Effector memory CD4-positive, alpha-beta T cell (primary cell): Measurements from ENCODE around the gene CDH13.

Experiments used
- DNase-seq, 3 donors: peaks; one replicate each; pipeline ENCODE4 v3.0.0-alpha.2; 2020
- H3K27ac ChIP-seq: 2 replicates; pipeline ENCODE4 v1.7.0; 2013; ENCODE audit warnings: mild to moderate bottlenecking, low read length, moderate library complexity; ENCODE audit not compliant: insufficient read depth, poor library complexity, severe bottlenecking
- H3K27me3 ChIP-seq: replicated peaks from 2 replicates; pipeline ENCODE4 v1.7.0; 2013; ENCODE audit warnings: mild to moderate bottlenecking, low read length; ENCODE audit not compliant: insufficient read depth, control insufficient read depth, poor library complexity, severe bottlenecking
- H3K36me3 ChIP-seq: 2 replicates; pipeline ENCODE4 v1.7.0; 2013; ENCODE audit warnings: mild to moderate bottlenecking, low read length, moderate library complexity; ENCODE audit not compliant: control insufficient read depth, insufficient read depth
- H3K4me1 ChIP-seq: 2 replicates; pipeline ENCODE4 v1.7.0; 2013; ENCODE audit warnings: low read length, mild to moderate bottlenecking; ENCODE audit not compliant: control insufficient read depth, insufficient read depth, poor library complexity, severe bottlenecking
- H3K4me3 ChIP-seq: 2 replicates; pipeline ENCODE4 v1.7.0; 2013; ENCODE audit warnings: low read length, low read depth, mild to moderate bottlenecking; ENCODE audit not compliant: insufficient read depth, poor library complexity, severe bottlenecking
- H3K9me3 ChIP-seq: 2 replicates; pipeline ENCODE4 v1.7.0; 2013; ENCODE audit warnings: mild to moderate bottlenecking, low read length, moderate library complexity; ENCODE audit not compliant: control insufficient read depth

Gene CDH13

DNA sequence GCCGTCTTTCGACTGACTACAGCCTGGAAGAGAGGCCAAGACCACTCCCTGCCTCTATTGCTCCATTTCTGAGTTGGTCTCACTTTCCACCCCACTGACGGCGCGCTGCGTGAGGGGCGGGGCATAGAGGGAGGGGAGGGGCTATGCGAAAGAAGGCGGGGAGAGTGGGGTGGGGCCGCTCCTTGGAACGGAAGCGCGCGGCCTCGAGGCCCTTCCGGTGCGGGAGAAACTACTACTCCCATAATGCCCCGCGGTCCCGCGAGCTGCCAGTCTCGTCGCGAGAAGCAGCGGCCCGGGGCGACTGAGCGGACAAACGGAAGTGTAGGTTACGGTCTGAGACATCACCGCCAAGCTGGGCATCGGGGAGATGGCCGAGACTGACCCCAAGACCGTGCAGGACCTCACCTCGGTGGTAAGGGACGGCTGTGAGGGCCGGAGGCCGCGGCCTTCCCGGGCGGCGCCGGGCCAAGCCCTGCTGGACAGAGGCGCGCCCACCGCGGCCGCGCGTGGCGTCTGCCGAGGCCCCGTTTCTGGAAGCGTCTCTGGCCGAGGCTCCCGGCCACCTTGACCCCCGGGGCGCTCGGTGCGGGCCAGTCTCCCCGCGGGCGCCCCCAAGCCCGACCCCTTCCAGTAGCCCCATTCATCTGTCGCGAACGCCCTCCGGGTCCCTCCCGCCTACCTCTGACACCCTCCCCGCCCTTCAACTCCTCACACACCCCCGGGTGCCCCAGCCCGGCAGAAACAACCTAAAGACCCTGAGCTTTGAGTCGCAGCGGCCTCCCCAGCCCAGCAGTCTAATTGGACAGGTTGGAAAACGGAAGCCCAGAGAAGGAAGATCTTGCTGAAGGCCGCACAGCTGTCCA lies 1181.2 kb downstream of the CDH13 start, which contains the start of gene HSBP1:
HSBP1 (plus strand) TSS at position 269 of the 863 bp plus-strand sequence; CDS start at position 368, 99 bp downstream.
- peak within 1 kb of the TSS; percentile 92 for H3K4me3 ChIP-seq
- H3K27ac ChIP-seq, result peak within 1 kb of the TSS; percentile 80
- DNase-seq, result peak; percentile 80 to 89 (median 82)
- H3K9me3 ChIP-seq, result no peaks in the 10 kb centered on the region
- H3K27me3 ChIP-seq, result no peaks in the 10 kb centered on the region
- H3K36me3 ChIP-seq, result peaks cover 11% of the 10 kb centered on the region
- peaks cover 7% of the 10 kb centered on the region for H3K4me1 ChIP-seq

DNA sequence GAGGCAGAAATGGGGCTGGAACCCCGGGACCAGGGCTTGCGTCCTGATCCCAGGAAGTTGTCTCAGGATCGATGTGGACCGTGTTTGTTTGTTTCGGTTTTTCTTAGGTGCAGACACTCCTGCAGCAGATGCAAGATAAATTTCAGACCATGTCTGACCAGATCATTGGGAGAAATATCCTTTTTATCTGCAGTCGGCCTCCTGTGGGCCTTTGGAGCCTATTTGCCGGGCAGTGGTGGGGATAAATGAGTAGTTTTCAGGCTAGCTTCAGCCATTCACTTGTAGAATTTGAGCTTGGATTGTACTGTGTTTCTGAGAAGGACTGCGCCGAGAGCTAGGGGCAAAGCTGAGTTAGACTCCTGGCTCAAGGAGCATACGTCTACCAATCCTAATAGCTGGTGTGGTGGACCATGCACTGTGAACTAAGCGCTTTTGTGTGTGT lies 1181.8 kb downstream of the CDH13 start:
- H3K27me3 ChIP-seq, result no peaks in the 10 kb centered on the region
- H3K9me3 ChIP-seq, result no peaks in the 10 kb centered on the region
- peaks cover 13% of the 10 kb centered on the region for H3K36me3 ChIP-seq
- peaks cover 7% of the 10 kb centered on the region for H3K4me1 ChIP-seq
- DNase-seq, result no peak
- peak overlapping the region; percentile 80 for H3K27ac ChIP-seq
- H3K4me3 ChIP-seq, result peak overlapping the region; percentile 92

DNA sequence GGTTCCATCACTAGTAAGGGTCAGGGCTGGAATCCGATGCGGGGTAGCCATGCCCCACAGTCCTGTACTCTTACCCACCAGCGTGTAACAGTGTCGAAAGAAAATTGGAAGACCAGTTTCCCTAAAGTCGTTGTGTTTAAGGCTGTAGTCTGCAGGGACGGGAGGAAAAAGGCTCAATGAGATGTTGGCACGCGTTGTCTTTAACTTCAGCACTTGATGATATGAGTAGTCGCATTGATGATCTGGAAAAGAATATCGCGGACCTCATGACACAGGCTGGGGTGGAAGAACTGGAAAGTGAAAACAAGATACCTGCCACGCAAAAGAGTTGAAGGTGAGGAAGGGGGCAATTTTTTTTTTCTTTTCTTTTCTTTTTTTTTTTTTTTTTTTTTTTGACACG lies 1182.3 kb downstream of the CDH13 start:
- Histone ChIP-seq H3K4me3 (peak overlapping the region; percentile 92), H3K27me3 (no peaks in the 10 kb centered on the region), H3K4me1 (peaks cover 7% of the 10 kb centered on the region), H3K27ac (no peak overlapping the region), H3K9me3 (no peaks in the 10 kb centered on the region), H3K36me3 (peaks cover 13% of the 10 kb centered on the region)
- no peak for DNase-seq

DNA sequence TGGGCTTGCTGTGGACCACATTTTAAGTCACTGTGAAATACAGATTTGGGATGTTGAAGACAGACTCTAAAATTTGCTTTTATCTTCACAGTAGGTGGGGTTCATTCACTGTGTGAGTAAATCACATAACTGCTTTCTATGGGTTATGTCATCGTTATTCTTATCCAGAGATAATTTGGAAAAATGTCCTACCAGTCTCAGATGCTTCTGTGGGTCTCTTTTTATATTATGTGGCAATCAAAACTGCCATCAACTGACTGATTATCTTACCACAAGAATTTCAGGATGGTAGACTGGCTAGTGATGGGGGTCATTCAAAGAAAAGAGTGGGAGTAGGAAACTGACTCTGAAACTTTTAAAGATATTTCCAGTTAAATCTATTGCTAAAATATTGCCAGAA lies 1184.1 kb downstream of the CDH13 start:
- Histone ChIP-seq H3K4me3 (no peak overlapping the region), H3K27ac (no peak overlapping the region), H3K27me3 (no peaks in the 10 kb centered on the region), H3K4me1 (peaks cover 7% of the 10 kb centered on the region), H3K36me3 (peaks cover 13% of the 10 kb centered on the region), H3K9me3 (no peaks in the 10 kb centered on the region)
- DNase-seq, result no peak

DNA sequence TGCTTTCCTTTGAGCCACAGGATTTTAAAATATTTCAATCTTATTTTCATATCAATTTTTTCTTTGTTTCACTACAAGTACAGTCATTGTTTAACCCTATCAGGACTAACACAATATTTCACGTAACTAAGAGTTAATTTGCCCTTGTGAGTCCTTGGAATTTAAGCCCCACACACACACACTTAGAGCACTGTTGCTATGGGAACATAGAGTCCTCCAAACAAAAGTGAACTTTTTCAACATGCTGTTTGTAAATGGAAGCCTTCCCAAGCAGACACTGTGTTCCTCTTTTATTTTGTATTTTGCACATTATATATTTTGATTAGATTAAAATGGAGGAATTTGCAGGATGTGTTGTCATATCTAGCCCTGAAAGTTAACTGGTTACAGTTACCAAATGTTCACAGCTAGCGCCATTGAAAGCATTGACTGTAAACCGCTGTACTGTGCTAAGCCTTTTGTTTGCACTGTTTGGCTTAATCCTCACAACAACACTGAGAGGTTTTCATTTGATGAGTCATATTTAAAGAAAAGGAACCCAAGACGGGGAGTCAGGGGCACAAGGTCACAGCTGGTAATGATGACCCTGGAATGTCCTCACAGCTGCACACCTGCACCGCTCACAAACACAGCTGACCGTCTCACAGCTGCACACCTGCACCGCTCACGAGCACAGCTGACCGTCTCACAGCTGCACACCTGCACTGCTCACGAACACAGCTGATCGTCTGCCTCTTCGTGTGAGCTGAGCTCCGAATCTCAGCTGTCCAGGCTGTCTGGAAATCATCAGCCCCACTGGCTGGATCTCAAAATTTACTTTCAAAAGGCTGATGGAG lies 1187.3 kb downstream of the CDH13 start:
- no peak overlapping the region for H3K27ac ChIP-seq
- no peak overlapping the region for H3K4me3 ChIP-seq
- no peaks in the 10 kb centered on the region for H3K9me3 ChIP-seq
- peaks cover 13% of the 10 kb centered on the region for H3K36me3 ChIP-seq
- no peak for DNase-seq
- no peaks in the 10 kb centered on the region for H3K27me3 ChIP-seq
- peaks cover 2% of the 10 kb centered on the region for H3K4me1 ChIP-seq

GRCh38 chr16:83814659-83814985 lies 1187.9 kb downstream of the CDH13 start:
- no peak for DNase-seq
- H3K27me3 ChIP-seq, result no peaks in the 10 kb centered on the region
- H3K4me1 ChIP-seq, result no peaks in the 10 kb centered on the region
- no peak overlapping the region for H3K27ac ChIP-seq
- peaks cover 13% of the 10 kb centered on the region for H3K36me3 ChIP-seq
- H3K4me3 ChIP-seq, result no peak overlapping the region
- no peaks in the 10 kb centered on the region for H3K9me3 ChIP-seq

GRCh38 chr16:83817022-83817421 lies 1190.3 kb downstream of the CDH13 start:
- DNase-seq, result no peak

GRCh38 chr16:83818276-83818675 lies 1191.5 kb downstream of the CDH13 start:
- DNase-seq, result no peak
- no peaks in the 10 kb centered on the region for H3K9me3 ChIP-seq

More at GRCh38 chr16:83817022-83817421, 1190.3 kb downstream of the CDH13 start:
- H3K36me3 ChIP-seq, result peaks cover 10% of the 10 kb centered on the region
- H3K27ac ChIP-seq, result no peak overlapping the region
- H3K9me3 ChIP-seq, result no peaks in the 10 kb centered on the region
- no peak overlapping the region for H3K4me3 ChIP-seq
- no peaks in the 10 kb centered on the region for H3K4me1 ChIP-seq
- no peaks in the 10 kb centered on the region for H3K27me3 ChIP-seq

DNA sequence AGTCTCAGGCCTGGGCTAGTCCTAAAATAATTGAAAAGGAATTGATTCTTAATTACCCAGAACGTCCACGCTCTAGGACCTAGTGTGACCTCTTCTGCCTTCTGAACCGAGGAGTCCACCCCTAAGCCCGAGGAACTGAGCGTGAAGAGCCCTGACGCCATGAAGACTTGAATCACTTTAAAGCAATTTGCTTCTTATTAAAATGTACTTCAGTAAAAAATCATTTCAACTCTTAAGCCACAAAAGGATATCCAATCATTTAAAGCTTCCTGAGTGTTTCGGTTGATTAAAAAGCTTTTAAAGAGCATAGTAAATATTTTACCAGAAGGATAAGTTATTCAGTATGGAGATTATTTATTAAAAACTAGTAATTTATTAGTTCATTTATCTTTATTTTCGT lies 1192.6 kb downstream of the CDH13 start:
- H3K9me3 ChIP-seq, result no peaks in the 10 kb centered on the region
- no peak overlapping the region for H3K4me3 ChIP-seq
- no peak overlapping the region for H3K27ac ChIP-seq
- no peaks in the 10 kb centered on the region for H3K4me1 ChIP-seq
- no peak for DNase-seq
- no peaks in the 10 kb centered on the region for H3K36me3 ChIP-seq
- no peaks in the 10 kb centered on the region for H3K27me3 ChIP-seq

More at GRCh38 chr16:83818276-83818675, 1191.5 kb downstream of the CDH13 start:
- no peak overlapping the region for H3K27ac ChIP-seq
- no peaks in the 10 kb centered on the region for H3K4me1 ChIP-seq
- H3K27me3 ChIP-seq, result no peaks in the 10 kb centered on the region
- H3K4me3 ChIP-seq, result no peak overlapping the region
- H3K36me3 ChIP-seq, result no peaks in the 10 kb centered on the region
